IPS-18a (cell line): ENCODE results near the gene MDH1B.
A peak's percentile ranks its signal among the peaks of the same experiment; 100 is the strongest.

Experiments used
- H3K27ac ChIP-seq: one replicate; pipeline ENCODE4 v1.5.1; 2013; ENCODE audit warnings: low read length
- H3K27me3 ChIP-seq: one replicate; pipeline ENCODE4 v1.6.1; 2013; ENCODE audit warnings: mild to moderate bottlenecking, low read length; ENCODE audit not compliant: control insufficient read depth, insufficient read depth
- H3K36me3 ChIP-seq: one replicate; pipeline ENCODE4 v1.6.1; 2013; ENCODE audit warnings: low read depth, low read length; ENCODE audit not compliant: control insufficient read depth
- H3K4me1 ChIP-seq: one replicate; pipeline ENCODE4 v1.6.1; 2013; ENCODE audit warnings: low read depth, low read length; ENCODE audit not compliant: control insufficient read depth
- H3K4me3 ChIP-seq: one replicate; pipeline ENCODE4 v1.5.1; 2013; ENCODE audit warnings: low read length
- H3K9ac ChIP-seq: one replicate; pipeline ENCODE4 v1.6.1; 2013; ENCODE audit warnings: mild to moderate bottlenecking, low read length, moderate library complexity
- H3K9me3 ChIP-seq: one replicate; pipeline ENCODE4 v1.6.1; 2013; ENCODE audit warnings: low read depth, low read length; ENCODE audit not compliant: control insufficient read depth

The MDH1B gene

DNA sequence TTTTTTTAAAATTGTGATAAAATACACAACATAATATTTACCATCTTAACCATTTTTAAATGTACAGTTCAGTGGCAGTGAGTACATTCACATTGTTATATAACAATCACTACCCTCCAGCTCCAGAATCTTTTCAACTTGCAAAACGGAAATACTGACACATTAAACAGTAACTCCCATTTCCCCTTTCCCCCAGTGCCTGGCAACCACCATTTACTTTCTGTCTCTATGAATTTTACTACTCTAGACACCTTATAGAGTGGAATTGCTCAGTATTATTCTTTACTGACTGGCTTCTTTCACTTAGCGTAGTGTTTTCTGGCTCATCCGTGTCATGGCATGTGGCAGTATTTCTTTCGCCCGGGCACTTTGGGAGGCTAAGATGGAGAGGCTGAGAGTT is 32.9 kb upstream of the MDH1B start:
- no peak overlapping the region for H3K9ac ChIP-seq
- no peaks in the 10 kb centered on the region for H3K9me3 ChIP-seq
- H3K27me3 ChIP-seq: no peaks in the 10 kb centered on the region
- peaks cover 14% of the 10 kb centered on the region for H3K36me3 ChIP-seq
- peaks cover 22% of the 10 kb centered on the region for H3K4me1 ChIP-seq
- no peak overlapping the region for H3K4me3 ChIP-seq
- no peak overlapping the region for H3K27ac ChIP-seq

DNA sequence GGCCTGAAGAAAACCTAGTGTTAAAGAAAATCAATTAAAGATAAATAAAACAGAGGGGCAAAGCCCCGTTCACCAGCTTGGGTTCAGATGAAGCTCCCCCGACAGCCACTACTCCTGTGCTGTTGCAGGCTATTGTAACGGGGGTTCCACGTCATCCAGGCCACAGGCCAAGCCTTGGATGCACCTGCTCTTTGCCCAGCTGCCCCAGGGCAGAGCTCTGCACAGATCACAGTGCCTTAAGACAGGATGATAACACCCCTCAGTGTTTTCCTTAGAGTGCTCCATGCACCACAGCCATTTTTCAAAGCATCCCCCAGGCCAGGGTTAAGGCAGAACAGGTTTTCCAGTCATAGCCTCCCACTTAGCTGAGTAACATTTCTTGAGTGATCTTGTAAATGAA is 32.2 kb upstream of the MDH1B start:
- Histone ChIP-seq H3K27me3 (no peaks in the 10 kb centered on the region), H3K27ac (no peak overlapping the region), H3K9me3 (no peaks in the 10 kb centered on the region), H3K9ac (no peak overlapping the region), H3K4me3 (no peak overlapping the region), H3K36me3 (peaks cover 18% of the 10 kb centered on the region), H3K4me1 (peaks cover 19% of the 10 kb centered on the region)

DNA sequence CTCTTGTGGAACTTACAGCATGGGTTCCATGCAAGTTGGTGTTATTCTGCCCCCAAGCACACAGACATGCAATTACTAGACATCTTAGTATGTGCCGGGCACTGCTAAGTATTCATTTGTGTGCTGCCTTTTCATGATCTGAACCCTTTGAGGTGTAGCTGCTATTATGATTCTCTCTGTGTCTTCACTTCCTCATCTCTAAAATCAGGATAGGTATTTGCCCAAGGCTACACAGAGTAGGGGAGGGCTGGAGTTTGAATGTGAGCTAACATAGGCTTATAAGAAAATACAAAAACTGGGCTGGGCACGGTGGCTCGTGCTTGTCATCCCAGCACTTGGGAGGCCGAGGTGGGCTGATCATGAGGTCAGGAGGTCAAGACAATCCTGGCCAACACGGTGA is 27.5 kb upstream of the MDH1B start:
- no peaks in the 10 kb centered on the region for H3K9me3 ChIP-seq
- no peaks in the 10 kb centered on the region for H3K27me3 ChIP-seq
- no peak overlapping the region for H3K9ac ChIP-seq
- H3K4me1 ChIP-seq: no peaks in the 10 kb centered on the region
- H3K27ac ChIP-seq: no peak overlapping the region
- no peak overlapping the region for H3K4me3 ChIP-seq
- peaks cover 64% of the 10 kb centered on the region for H3K36me3 ChIP-seq

DNA sequence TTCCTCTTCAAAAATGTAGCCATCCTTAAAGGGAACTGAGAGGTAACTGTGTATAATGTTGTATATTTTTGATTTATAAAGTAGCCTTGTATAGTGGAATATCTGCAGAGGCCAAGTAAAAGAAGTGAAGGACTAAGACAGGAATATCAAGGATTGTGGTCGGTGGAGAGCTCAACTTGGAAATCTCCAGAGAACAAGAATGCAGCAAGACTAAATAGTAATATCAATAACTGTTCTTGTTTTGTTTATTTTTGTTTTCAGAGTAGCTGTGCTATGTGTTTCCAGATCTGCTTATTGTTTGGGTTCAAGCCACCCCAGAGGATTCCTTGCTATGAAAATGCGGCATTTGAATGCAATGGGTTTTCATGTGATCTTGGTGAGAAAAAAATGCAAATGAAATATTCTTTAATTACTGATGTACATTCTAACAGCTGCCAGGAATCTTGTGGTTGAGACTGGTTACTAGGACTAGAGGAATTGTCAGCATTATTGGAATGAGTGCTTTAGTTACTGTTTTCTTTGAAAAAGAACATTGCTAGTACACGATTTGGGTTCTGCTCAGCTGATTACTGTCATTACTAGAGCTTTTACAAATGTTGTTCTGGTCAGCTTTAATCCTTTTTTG is 25.3 kb upstream of the MDH1B start:
- Histone ChIP-seq H3K4me1 (no peaks in the 10 kb centered on the region), H3K4me3 (no peak overlapping the region), H3K27ac (no peak overlapping the region), H3K27me3 (no peaks in the 10 kb centered on the region), H3K9ac (no peak overlapping the region), H3K36me3 (peaks cover 73% of the 10 kb centered on the region), H3K9me3 (no peaks in the 10 kb centered on the region)

DNA sequence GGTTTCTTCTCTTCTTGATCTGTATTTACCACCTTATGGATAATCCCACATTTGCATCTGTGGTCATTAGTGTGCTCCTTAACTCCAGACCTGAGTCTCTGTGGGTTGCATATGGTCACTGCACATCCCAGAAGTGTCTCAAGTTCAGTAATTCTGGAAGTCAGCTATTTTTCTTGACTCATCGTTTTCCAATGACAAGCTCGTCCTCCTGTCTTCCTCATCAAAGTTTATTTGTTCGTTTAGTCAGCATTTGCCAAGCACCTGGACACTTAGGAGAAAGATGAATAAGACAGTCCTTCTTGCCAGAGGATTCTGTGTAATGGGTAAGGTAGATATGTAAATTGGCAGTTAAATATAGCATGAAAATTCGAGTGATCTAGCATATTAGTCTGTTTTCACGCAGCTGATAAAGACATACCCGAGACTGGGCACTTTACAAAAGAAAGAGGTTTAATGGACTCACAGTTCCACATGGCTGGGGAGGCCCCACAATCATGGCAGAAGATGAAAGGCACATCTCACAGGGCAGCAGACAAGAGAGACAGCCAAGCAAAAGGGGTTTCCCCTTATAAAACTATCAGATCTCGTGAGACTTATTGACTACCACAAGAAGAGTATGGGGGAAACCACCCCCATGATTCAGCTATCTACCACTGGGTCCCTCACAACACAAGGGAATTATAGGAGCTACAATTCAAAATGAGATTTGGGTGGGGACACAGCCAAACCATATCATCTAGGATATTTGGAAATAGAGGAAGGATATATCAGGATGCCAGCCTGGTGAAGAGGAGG is 19.6 kb upstream of the MDH1B start:
- Histone ChIP-seq H3K27ac (no peak overlapping the region), H3K27me3 (no peaks in the 10 kb centered on the region), H3K4me1 (no peaks in the 10 kb centered on the region), H3K9ac (no peak overlapping the region), H3K9me3 (no peaks in the 10 kb centered on the region), H3K36me3 (peaks cover 55% of the 10 kb centered on the region), H3K4me3 (no peak overlapping the region)

DNA sequence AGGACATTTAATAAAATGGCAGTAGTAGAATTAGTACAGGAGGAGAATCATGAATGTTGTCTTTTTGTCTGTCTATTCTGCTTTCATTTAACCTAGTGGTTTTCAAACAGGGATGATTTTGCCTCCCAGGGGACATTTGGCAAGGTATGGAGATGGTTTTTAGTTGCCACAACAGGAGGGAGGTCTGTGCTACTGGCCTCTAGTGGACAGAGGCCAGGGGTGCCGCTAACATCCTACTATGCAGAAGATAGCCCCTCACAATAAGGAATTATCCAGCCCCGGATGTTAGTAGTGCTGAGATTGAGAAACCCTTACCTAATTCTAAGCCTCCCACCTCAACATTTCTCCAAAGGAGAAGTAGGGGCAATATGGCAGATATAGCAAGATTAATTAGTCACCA is 18.6 kb upstream of the MDH1B start:
- no peak overlapping the region for H3K27ac ChIP-seq
- H3K36me3 ChIP-seq: peaks cover 54% of the 10 kb centered on the region
- no peaks in the 10 kb centered on the region for H3K9me3 ChIP-seq
- H3K4me1 ChIP-seq: no peaks in the 10 kb centered on the region
- no peaks in the 10 kb centered on the region for H3K27me3 ChIP-seq
- no peak overlapping the region for H3K4me3 ChIP-seq
- no peak overlapping the region for H3K9ac ChIP-seq

DNA sequence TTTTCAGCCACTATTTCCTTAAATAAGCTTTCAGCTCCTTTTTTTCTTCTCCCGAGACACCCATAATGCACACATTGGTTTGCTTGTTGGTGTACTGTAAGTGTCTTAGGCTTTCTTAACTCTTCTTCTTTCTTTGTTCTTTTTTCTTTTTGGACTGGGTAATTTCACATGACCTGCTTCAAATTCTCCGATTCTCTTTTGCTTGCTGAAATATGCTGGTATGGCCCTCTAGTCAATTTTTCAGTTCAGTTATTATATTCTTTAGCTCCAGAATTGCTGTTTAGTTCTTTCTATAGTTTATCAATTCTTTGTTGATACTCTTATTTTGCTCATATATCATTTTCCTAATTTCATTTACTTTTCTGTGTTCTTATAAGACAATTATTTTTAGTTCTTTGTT is 15.5 kb upstream of the MDH1B start:
- H3K9me3 ChIP-seq: peaks cover 4% of the 10 kb centered on the region
- H3K4me3 ChIP-seq: no peak overlapping the region
- H3K27me3 ChIP-seq: no peaks in the 10 kb centered on the region
- peaks cover 41% of the 10 kb centered on the region for H3K36me3 ChIP-seq
- no peaks in the 10 kb centered on the region for H3K4me1 ChIP-seq
- no peak overlapping the region for H3K27ac ChIP-seq
- no peak overlapping the region for H3K9ac ChIP-seq

DNA sequence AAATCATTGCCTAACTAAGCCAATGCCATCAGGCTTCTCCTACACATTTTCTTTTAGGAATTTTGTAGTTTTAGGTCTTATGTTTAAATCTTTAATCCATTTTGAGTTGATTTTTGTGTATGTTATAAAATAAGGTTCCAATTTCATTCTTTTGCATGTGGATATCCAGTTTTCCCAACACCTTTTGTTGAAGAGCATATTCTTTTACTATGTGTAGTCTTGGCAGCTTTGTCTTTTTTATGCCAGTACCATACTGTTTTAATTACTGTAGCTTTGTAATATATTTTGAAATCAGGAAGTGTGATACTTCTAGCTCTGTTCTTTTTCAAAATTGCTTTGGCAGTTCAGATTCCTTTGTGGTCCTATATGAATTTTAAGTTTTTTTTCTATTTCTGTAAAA is 11.3 kb upstream of the MDH1B start:
- peaks cover 60% of the 10 kb centered on the region for H3K36me3 ChIP-seq
- no peak overlapping the region for H3K9ac ChIP-seq
- no peak overlapping the region for H3K27ac ChIP-seq
- no peak overlapping the region for H3K4me3 ChIP-seq
- no peaks in the 10 kb centered on the region for H3K27me3 ChIP-seq
- H3K4me1 ChIP-seq: no peaks in the 10 kb centered on the region
- H3K9me3 ChIP-seq: peaks cover 4% of the 10 kb centered on the region

DNA sequence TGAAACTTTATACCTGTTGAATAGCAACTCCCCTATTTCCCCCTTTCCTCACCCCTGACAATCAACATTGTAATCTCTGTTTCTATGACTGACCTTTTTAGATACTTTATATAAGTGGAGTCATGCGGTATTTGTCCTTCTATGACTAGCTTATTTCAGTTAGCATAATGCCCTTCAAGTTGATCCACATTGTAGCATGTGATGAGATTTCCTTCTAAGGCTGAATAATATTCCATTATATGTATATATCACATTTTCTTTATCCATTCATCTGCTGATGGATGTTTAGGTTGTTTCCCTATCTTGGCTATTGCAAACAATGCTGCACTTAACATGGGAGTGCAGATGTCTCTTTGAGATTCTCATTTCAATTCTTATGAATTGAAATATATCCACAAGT is 9.7 kb upstream of the MDH1B start:
- peaks cover 66% of the 10 kb centered on the region for H3K36me3 ChIP-seq
- H3K4me3 ChIP-seq: no peak overlapping the region
- H3K4me1 ChIP-seq: no peaks in the 10 kb centered on the region
- H3K9ac ChIP-seq: no peak overlapping the region
- H3K27ac ChIP-seq: no peak overlapping the region
- H3K9me3 ChIP-seq: peaks cover 4% of the 10 kb centered on the region
- no peaks in the 10 kb centered on the region for H3K27me3 ChIP-seq

DNA sequence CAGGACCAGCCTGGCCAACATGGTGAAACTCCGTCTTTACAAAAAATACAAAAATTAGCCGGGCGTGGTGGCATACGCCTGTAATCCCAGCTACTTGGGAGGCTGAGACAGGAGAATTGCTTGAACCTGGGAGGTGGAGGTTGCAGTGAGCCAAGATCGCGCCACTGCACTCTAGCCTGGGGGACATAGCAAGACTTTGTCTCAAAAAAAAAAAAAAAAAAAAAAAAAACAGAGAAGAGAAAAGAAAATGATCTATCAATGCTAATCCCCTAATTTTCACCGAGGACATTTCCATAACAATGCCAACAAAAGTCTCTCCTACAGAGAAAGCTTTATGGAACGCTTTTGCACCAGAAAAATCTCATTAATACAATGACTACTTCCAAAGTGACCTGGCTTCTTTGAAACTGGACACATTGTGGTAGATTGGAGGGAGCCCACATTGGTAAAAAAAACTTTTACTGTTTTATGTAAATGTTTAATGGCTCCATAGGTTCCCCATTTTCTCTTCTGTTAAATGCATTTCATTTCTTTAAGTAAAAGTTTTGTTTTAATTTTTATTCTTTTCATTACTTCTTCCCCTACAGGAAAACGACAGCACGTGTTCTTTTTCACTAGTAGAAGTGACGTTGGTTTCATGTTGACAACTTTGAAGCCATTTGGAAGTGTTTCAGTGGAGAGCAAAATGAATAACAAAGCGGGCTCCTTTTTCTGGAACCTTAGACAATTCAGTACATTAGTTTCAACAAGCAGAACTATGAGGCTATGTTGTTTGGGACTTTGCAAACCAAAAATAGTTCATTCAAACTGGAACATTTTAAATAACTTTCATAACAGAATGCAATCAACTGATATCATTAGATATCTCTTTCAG is 1.2 kb upstream of the MDH1B start:
- Histone ChIP-seq H3K4me1 (peaks cover 4% of the 10 kb centered on the region), H3K27ac (peak overlapping the region; percentile 88), H3K27me3 (no peaks in the 10 kb centered on the region), H3K36me3 (peaks cover 25% of the 10 kb centered on the region), H3K9ac (peak overlapping the region; percentile 89), H3K9me3 (no peaks in the 10 kb centered on the region), H3K4me3 (peak overlapping the region; percentile 90)

DNA sequence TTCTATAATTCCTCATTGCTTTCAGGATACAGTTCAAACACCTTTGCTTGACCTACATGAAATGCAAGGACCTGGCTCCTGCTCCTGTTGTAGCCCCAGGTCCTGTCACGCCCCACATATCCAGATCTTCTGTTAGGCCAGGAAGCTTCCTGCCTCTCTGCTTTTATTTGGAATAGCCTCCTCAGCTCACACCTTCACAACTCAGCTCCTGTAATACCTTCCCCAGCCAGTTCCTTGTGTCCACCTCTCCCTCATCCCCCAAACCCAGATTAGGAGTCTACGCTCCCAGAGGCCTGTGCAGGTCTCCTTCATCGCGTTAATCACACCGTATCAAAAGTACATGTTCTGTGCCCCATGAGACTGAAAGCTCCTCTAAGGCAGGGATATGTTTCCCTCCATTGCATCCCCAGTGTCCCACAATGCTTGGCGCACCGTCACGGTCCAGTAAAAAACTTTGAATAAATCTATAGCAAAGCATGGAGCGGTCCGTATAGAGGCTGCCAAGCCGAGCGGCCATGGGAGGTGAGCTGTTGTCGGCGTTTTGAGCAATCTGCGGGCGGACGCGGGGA is 371 bp downstream of the MDH1B start:
- Histone ChIP-seq H3K36me3 (peaks cover 18% of the 10 kb centered on the region), H3K9me3 (no peaks in the 10 kb centered on the region), H3K27me3 (no peaks in the 10 kb centered on the region), H3K9ac (peak overlapping the region; percentile 89), H3K4me1 (peaks cover 4% of the 10 kb centered on the region), H3K27ac (peak overlapping the region; percentile 88), H3K4me3 (peak overlapping the region; percentile 90)
